ENCODE data around the gene GPR137C.

DNA sequence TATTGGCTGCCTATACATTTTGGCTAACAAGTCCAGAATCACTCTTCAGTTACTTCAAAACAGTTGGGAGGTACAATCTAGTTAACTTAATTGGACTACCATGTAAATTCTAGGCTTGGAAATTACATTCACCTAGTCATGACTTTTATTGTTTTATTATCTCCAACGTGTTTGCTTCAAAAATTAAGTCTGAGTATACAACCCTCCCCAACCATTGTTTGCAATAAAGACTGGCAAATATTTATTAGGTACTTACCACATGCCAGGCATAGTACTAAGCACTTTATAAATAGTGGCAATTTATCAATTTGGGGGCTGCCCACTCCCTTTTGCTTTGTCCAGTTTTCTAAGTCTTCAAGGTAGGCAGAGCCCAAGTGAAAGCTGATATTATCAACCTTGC, 30.6 kb upstream of the GPR137C start:
- TF ChIP-seq, protein P1, sequence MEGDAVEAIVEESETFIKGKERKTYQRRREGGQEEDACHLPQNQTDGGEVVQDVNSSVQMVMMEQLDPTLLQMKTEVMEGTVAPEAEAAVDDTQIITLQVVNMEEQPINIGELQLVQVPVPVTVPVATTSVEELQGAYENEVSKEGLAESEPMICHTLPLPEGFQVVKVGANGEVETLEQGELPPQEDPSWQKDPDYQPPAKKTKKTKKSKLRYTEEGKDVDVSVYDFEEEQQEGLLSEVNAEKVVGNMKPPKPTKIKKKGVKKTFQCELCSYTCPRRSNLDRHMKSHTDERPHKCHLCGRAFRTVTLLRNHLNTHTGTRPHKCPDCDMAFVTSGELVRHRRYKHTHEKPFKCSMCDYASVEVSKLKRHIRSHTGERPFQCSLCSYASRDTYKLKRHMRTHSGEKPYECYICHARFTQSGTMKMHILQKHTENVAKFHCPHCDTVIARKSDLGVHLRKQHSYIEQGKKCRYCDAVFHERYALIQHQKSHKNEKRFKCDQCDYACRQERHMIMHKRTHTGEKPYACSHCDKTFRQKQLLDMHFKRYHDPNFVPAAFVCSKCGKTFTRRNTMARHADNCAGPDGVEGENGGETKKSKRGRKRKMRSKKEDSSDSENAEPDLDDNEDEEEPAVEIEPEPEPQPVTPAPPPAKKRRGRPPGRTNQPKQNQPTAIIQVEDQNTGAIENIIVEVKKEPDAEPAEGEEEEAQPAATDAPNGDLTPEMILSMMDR (IDR thresholded peaks at IDR 0.05; ENCODE audit: poor library complexity): no peak
- TF ChIP-seq EZH2phosphoT487 (IDR thresholded peaks at IDR 0.05; ENCODE audit: low read depth, severe bottlenecking, unreplicated experiment) (no peak), EZH2 (IDR thresholded peaks at IDR 0.05; ENCODE audit: borderline replicate concordance) (no peak)

All from hepatocyte (in vitro differentiated cells).